GM12801 (cell line): ENCODE results near the gene ABCB4.

Experiments used
- TF ChIP-seq, protein P1 (sequence below): IDR thresholded peaks from one replicate; pipeline ENCODE4 v1.5.1; 2011; ENCODE audit warnings: control low read depth; ENCODE audit not compliant: insufficient read length; ENCODE audit errors: extremely low read depth

ABCB4 gene

GRCh38 chr7:87510411-87510875 is 35.0 kb upstream of the ABCB4 start:
- TF ChIP-seq, protein P1, sequence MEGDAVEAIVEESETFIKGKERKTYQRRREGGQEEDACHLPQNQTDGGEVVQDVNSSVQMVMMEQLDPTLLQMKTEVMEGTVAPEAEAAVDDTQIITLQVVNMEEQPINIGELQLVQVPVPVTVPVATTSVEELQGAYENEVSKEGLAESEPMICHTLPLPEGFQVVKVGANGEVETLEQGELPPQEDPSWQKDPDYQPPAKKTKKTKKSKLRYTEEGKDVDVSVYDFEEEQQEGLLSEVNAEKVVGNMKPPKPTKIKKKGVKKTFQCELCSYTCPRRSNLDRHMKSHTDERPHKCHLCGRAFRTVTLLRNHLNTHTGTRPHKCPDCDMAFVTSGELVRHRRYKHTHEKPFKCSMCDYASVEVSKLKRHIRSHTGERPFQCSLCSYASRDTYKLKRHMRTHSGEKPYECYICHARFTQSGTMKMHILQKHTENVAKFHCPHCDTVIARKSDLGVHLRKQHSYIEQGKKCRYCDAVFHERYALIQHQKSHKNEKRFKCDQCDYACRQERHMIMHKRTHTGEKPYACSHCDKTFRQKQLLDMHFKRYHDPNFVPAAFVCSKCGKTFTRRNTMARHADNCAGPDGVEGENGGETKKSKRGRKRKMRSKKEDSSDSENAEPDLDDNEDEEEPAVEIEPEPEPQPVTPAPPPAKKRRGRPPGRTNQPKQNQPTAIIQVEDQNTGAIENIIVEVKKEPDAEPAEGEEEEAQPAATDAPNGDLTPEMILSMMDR: no peak

GRCh38 chr7:87507446-87507845 is 32.0 kb upstream of the ABCB4 start:
- TF ChIP-seq, protein P1: no peak

DNA sequence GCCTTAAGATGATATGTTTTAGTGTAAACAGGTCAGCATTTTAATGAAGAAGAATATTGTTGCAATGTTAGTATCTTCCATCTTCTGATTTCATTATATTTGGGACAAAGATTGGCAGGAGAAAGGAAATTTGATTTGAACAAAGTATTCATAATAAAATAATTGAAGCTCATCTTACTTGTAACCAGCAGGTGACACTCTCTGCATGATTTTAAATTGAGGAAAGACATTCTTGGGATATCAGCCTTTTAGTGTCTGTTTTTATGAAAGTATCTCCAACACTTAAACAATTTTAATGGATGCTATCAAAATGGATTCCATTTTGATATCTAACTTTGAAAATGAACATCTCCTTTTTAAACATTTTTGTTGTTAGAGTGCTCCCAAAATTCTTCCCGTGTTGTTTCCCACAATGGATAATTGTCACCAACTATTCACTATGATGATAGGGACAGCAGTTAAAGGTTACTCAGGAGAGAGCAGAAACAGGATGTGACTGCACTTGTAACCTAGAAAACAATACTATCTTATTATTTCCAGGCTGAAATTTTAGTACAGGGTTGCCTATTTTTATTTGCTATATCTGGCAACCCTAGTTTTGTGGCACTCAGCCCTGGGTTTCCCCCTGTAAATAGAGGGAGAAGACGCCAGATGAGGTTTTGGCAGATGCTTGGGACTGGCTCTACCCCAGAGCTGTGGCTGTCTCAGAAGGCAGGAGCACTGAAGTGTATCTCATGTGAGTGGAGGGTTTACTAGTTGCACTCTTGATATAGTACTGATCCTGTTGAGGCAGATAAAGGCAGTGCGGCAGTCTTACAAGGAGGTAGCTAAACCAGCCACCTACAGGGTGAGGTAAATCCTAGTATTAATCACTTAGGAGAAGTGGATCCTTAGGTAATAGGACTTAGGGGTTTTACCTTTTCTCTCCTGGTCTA is 31.0 kb upstream of the ABCB4 start:
- TF ChIP-seq, protein P1: no peak

DNA sequence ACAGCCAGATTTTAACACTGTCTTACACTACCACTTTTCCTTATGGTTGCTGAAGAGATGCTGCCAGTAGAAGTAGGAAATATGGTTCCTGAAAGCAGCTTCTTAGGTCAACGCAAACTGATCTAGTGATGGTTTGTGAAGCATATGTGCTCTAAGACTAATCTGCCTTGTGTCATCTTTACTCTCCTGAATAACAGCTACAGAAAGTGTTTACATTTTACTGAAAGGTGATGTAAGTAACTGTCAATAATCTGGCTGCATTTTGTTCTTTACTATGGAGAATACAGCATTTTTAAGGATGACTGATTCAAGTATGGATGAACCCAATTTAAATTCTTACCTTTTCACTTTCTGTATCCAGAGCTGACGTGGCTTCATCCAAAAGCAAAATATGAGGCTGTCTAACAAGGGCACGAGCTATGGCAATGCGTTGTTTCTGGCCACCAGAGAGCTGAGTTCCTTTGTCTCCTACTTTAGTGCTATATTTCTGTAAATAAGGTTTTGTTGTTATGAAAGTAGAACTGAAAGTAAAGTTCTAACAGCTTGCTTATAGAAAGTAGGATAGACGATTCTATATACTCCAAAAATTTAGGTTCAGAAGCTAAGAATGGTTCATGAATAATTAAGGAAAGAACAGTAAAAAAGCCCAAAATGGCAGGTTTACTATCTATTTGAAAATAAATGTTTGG is 30.2 kb upstream of the ABCB4 start:
- TF ChIP-seq, protein P1: no peak

- TF ChIP-seq, protein P1: no peak
These were observed 29.6 kb upstream of the ABCB4 start for GRCh38 chr7:87505122-87505521.

GRCh38 chr7:87499494-87499893 is 24.0 kb upstream of the ABCB4 start:
- TF ChIP-seq, protein P1: no peak

DNA sequence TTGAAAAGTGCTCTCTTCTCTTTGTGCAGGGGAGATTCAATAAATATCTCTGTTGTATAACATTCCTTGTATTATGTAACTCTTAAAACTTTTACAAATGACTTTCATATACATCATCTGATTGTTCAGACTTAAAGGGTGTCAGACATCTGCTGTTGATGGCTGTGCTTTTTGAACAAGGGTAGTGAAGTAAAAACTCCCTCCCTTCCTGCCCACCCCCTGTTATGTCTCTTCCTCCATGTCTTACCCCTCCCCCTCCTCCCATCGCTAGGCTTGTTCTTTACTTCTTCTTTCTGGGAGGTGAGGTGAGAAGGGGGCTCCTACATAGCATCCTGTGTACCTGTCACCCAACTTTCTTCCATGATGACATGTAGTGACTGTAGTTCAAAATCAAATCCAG is 23.4 kb upstream of the ABCB4 start:
- TF ChIP-seq, protein P1: no peak
